Neutrophil (primary cell): ENCODE results near the gene FERD3L.
"Not testable (repeated sequence)": the region's sequence is repeated elsewhere in the genome, so short reads cannot be mapped to it uniquely, and the experiment has no call there.

ENCODE experiments used
- H3K27ac ChIP-seq: fragments of 200-600 bp; sonication (generic); 2 replicates; pipeline ENCODE4 v1.5.1; 2016; ENCODE audit warnings: mild to moderate bottlenecking, moderate library complexity
- H3K27me3 ChIP-seq: fragments of 200-600 bp; sonication (generic); 2 replicates; pipeline ENCODE4 v1.6.0; 2016; ENCODE audit warnings: mild to moderate bottlenecking
- H3K36me3 ChIP-seq: fragments of 200-600 bp; sonication (generic); 2 replicates; pipeline ENCODE4 v1.5.1; 2017
- H3K4me1 ChIP-seq, 2 experiments: fragments of 200-600 bp in 1 of 2; sonication (generic) in 1 of 2; 1 replicate in 1 of 2; 2 replicates in 1 of 2; pipeline versions ENCODE4 v1.5.1 to v1.6.1; 2013 to 2016; ENCODE audit warnings: low read depth in 1 of 2, low read length in 1 of 2, mild to moderate bottlenecking in 1 of 2, moderate library complexity in 1 of 2; ENCODE audit not compliant: control insufficient read depth in 1 of 2, insufficient read depth in 1 of 2
- H3K4me3 ChIP-seq, 2 experiments: fragments of 200-600 bp in 1 of 2; sonication (generic) in 1 of 2; 1 replicate in 1 of 2; 2 replicates in 1 of 2; pipeline ENCODE4 v1.5.1; 2013 to 2016; ENCODE audit warnings: low read depth in 1 of 2, low read length in 1 of 2, mild to moderate bottlenecking in 1 of 2, moderate library complexity in 1 of 2
- H3K9me3 ChIP-seq: fragments of 200-600 bp; sonication (generic); 2 replicates; pipeline ENCODE4 v1.5.1; 2016
- CTCF ChIP-seq: fragments of 200-600 bp; sonication (generic); IDR thresholded peaks from 2 replicates; pipeline ENCODE4 v1.5.1; 2016; ENCODE audit warnings: antibody characterized with exemption

FERD3L gene

GRCh38 chr7:19144661-19145433 is at the start of gene FERD3L:
FERD3L (minus strand) TSS chr7:19145421; CDS start chr7:19145362, 59 bp downstream.
- no peak for TF ChIP-seq CTCF
- Histone ChIP-seq H3K36me3 (no peaks in the 10 kb centered on the region), H3K9me3 (no peaks in the 10 kb centered on the region), H3K27ac (no peak within 1 kb of the TSS), H3K4me1 (no peaks in the 10 kb centered on the region), H3K4me3 (no peak within 1 kb of the TSS), H3K27me3 (peaks cover 66% of the 10 kb centered on the region)

- not testable (repeated sequence) for H3K36me3 ChIP-seq, H3K4me1 ChIP-seq, H3K4me3 ChIP-seq, H3K27ac ChIP-seq, H3K27me3 ChIP-seq, H3K9me3 ChIP-seq
Measured at GRCh38 chr7:19194417-19194816, 49.2 kb upstream of the FERD3L start.

GRCh38 chr7:19181634-19182033 is 36.4 kb upstream of the FERD3L start:
- H3K27me3 ChIP-seq: no peaks in the 10 kb centered on the region
- TF ChIP-seq CTCF: no peak
- no peak overlapping the region for H3K4me3 ChIP-seq

GRCh38 chr7:19178595-19178994 is 33.4 kb upstream of the FERD3L start:
- H3K36me3 ChIP-seq: no peaks in the 10 kb centered on the region
- no peak overlapping the region for H3K4me3 ChIP-seq
- H3K4me1 ChIP-seq: no peaks in the 10 kb centered on the region
- H3K27ac ChIP-seq: no peak overlapping the region
- no peak for TF ChIP-seq CTCF
- H3K9me3 ChIP-seq: no peaks in the 10 kb centered on the region
- H3K27me3 ChIP-seq: no peaks in the 10 kb centered on the region

More at GRCh38 chr7:19181634-19182033, 36.4 kb upstream of the FERD3L start:
- Histone ChIP-seq H3K9me3 (no peaks in the 10 kb centered on the region), H3K36me3 (no peaks in the 10 kb centered on the region), H3K4me1 (no peaks in the 10 kb centered on the region), H3K27ac (no peak overlapping the region)

GRCh38 chr7:19177269-19177668 is 32.0 kb upstream of the FERD3L start:
- Histone ChIP-seq H3K27me3 (no peaks in the 10 kb centered on the region), H3K4me3 (no peak overlapping the region), H3K4me1 (no peaks in the 10 kb centered on the region), H3K36me3 (no peaks in the 10 kb centered on the region), H3K9me3 (no peaks in the 10 kb centered on the region), H3K27ac (no peak overlapping the region)
- no peak for TF ChIP-seq CTCF

GRCh38 chr7:19175241-19175640 is 30.0 kb upstream of the FERD3L start:
- no peaks in the 10 kb centered on the region for H3K9me3 ChIP-seq
- no peak overlapping the region for H3K4me3 ChIP-seq
- H3K27me3 ChIP-seq: no peaks in the 10 kb centered on the region
- TF ChIP-seq CTCF: no peak
- H3K27ac ChIP-seq: no peak overlapping the region
- no peaks in the 10 kb centered on the region for H3K4me1 ChIP-seq
- no peaks in the 10 kb centered on the region for H3K36me3 ChIP-seq
